ENCODE data around the gene NUTF2. TPM values are rescaled to one million over a fixed set of nuclear protein-coding genes. Genes with fewer than 3 reads are reported as not detected.

Gene NUTF2
- total and polyA plus RNA-seq, 10 of the 15 experiments (the other 5 are each of a cell fraction or from before 2014, with no cell fraction given) = 116 to 342 (median 202) TPM

- TF ChIP-seq ELK1 (IDR thresholded peaks at IDR 0.05; ENCODE audit: low read depth, low read length) (peak; percentile 73; the same call in 1 of the 2 replicates), HDAC6 (IDR thresholded peaks at IDR 0.05; ENCODE audit: unreplicated experiment) (peak; percentile 52), GABPA (IDR thresholded peaks at IDR 0.05; ENCODE audit: low read depth) (peak; percentile 88), TAF1 (IDR thresholded peaks at IDR 0.05; ENCODE audit: borderline replicate concordance, low read depth, low read length) (no peak), ASH2L (IDR thresholded peaks at IDR 0.05; ENCODE audit: borderline replicate concordance, low read depth) (no peak), IKZF1 (conservative IDR thresholded peaks at IDR 0.05) (peak; percentile 100), TCF12 (IDR thresholded peaks at IDR 0.05; ENCODE audit: low read depth, low read length) (no peak), RFX5 (IDR thresholded peaks at IDR 0.05; ENCODE audit: low read depth, low read length) (no peak), ZBTB11 (CRISPR knock-in tag; IDR thresholded peaks at IDR 0.05) (no peak), HDAC2 (IDR thresholded peaks at IDR 0.05) (no peak), NFXL1 (IDR thresholded peaks at IDR 0.05; ENCODE audit: borderline replicate concordance) (peak; percentile 66; the same call in 1 of the 2 replicates), TBL1XR1 (IDR thresholded peaks at IDR 0.05; ENCODE audit: low read depth, low read length) (0 out of 2 replicates have a peak, but pooled peaks have one; percentile 26), HDGF (IDR thresholded peaks at IDR 0.05) (peak; percentile 73), RBBP5 (conservative IDR thresholded peaks at IDR 0.05) (no peak), STAT1 (conservative IDR thresholded peaks at IDR 0.05) (peak; percentile 47; the same call in 1 of the 2 replicates), ZNF592 (IDR thresholded peaks at IDR 0.05) (peak; percentile 70; the same call in 1 of the 2 replicates)
- TF ChIP-seq, protein P1, sequence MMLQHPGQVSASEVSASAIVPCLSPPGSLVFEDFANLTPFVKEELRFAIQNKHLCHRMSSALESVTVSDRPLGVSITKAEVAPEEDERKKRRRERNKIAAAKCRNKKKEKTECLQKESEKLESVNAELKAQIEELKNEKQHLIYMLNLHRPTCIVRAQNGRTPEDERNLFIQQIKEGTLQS (IDR thresholded peaks at IDR 0.05; ENCODE audit: borderline replicate concordance, extremely low read depth, low read depth, low read length) = peak; percentile 39; the same call in 1 of the 2 replicates
- TF ChIP-seq, protein P2, sequence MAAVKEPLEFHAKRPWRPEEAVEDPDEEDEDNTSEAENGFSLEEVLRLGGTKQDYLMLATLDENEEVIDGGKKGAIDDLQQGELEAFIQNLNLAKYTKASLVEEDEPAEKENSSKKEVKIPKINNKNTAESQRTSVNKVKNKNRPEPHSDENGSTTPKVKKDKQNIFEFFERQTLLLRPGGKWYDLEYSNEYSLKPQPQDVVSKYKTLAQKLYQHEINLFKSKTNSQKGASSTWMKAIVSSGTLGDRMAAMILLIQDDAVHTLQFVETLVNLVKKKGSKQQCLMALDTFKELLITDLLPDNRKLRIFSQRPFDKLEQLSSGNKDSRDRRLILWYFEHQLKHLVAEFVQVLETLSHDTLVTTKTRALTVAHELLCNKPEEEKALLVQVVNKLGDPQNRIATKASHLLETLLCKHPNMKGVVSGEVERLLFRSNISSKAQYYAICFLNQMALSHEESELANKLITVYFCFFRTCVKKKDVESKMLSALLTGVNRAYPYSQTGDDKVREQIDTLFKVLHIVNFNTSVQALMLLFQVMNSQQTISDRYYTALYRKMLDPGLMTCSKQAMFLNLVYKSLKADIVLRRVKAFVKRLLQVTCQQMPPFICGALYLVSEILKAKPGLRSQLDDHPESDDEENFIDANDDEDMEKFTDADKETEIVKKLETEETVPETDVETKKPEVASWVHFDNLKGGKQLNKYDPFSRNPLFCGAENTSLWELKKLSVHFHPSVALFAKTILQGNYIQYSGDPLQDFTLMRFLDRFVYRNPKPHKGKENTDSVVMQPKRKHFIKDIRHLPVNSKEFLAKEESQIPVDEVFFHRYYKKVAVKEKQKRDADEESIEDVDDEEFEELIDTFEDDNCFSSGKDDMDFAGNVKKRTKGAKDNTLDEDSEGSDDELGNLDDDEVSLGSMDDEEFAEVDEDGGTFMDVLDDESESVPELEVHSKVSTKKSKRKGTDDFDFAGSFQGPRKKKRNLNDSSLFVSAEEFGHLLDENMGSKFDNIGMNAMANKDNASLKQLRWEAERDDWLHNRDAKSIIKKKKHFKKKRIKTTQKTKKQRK (IDR thresholded peaks at IDR 0.05; ENCODE audit: low read depth, low read length) = no peak
Measured at GRCh38 chr16:67841816-67842508, 4.8 kb upstream of the NUTF2 start, which contains the start of gene THAP11 (continued).

Data from GM12878 (cell line).